ENCODE results near the gene IL1RL2. TPM values are rescaled to one million over a fixed set of nuclear protein-coding genes. Genes with fewer than 3 reads are reported as not detected.

IL1RL2 gene
- total RNA-seq, 1 experiment from 2014 or later, result not detected

GRCh38 chr2:102149644-102150455 lies 37.0 kb upstream of the IL1RL2 start:
- CTCF ChIA-PET, result no interaction called here
- RAD21 ChIA-PET (ENCODE audit: low non-redundant PET in 1 of 2, low total read pairs in 2 of 2, uncharacterized antibody in 2 of 2, unreplicated experiment in 2 of 2), result no interaction called here
- H3K4me2 ChIP-seq (ENCODE audit: low read length), result no peak overlapping the region

GRCh38 chr2:102154364-102154763 lies 32.5 kb upstream of the IL1RL2 start:
- ChIA-PET CTCF (no interaction called here), RAD21 (ENCODE audit: low non-redundant PET in 1 of 2, low total read pairs in 2 of 2, uncharacterized antibody in 2 of 2, unreplicated experiment in 2 of 2) (no interaction called here), POLR2A (no interaction called here)
- Histone ChIP-seq H3K9me3 (ENCODE audit: control insufficient read depth in 1 of 2, insufficient read depth in 1 of 2, low read depth in 1 of 2, low read length in 2 of 2) (no peaks in the 10 kb centered on the region), H3K4me3 (replicated peaks in 1 of 2; ENCODE audit: low read depth in 1 of 2, low read length in 2 of 2) (no peak overlapping the region), H2AFZ (ENCODE audit: low read depth, low read length, poor library complexity, severe bottlenecking) (no peak overlapping the region), H3K9me2 (ENCODE audit: insufficient read depth) (no peaks in the 10 kb centered on the region), H3K27ac (ENCODE audit: low read depth, low read length) (no peak overlapping the region), H3K4me1 (ENCODE audit: control insufficient read depth in 1 of 2, insufficient read depth in 2 of 2, low read length in 2 of 2) (no peaks in the 10 kb centered on the region), H3K79me2 (ENCODE audit: insufficient read depth, low read length) (no peaks in the 10 kb centered on the region), H3K4me2 (ENCODE audit: low read length) (no peak overlapping the region), H3K9ac (ENCODE audit: low read length) (no peak overlapping the region), H3K36me3 (ENCODE audit: control insufficient read depth in 1 of 2, insufficient read depth in 2 of 2, low read length in 2 of 2) (no peaks in the 10 kb centered on the region), H4K20me1 (ENCODE audit: insufficient read depth) (no peaks in the 10 kb centered on the region), H3K27me3 (ENCODE audit: insufficient read depth, low read length) (no peaks in the 10 kb centered on the region)
- ATAC-seq (no peak), DNase-seq (ENCODE audit: low read depth, low spot score) (no peak)
- no TSS peak for BruUV-seq (replicated peaks)
- intact Hi-C loops (cut with micrococcal nuclease), result no loop called here
- TF ChIP-seq SRF (IDR thresholded peaks at IDR 0.05; ENCODE audit: low read depth) (no peak), EZH2phosphoT487 (IDR thresholded peaks at IDR 0.05; ENCODE audit: borderline replicate concordance) (no peak), SP1 (IDR thresholded peaks at IDR 0.05; ENCODE audit: low read depth) (no peak), CEBPB (IDR thresholded peaks at IDR 0.05; ENCODE audit: low read depth) (no peak), SIN3A (IDR thresholded peaks at IDR 0.05; ENCODE audit: low read depth) (no peak), ATF3 (IDR thresholded peaks at IDR 0.05) (no peak), POLR2A (IDR thresholded peaks at IDR 0.05; ENCODE audit: borderline replicate concordance, extremely low read depth, insufficient read depth, insufficient read length) (no peak), TCF7L2 (IDR thresholded peaks at IDR 0.05; ENCODE audit: borderline replicate concordance, extremely low read depth, insufficient read depth, insufficient read length) (no peak), EZH2 (IDR thresholded peaks at IDR 0.05) (no peak), YY1 (IDR thresholded peaks at IDR 0.05; ENCODE audit: extremely low read depth, insufficient replicate concordance, low read depth, low read length) (no peak), MAX (IDR thresholded peaks at IDR 0.05) (no peak), ZNF274 (IDR thresholded peaks at IDR 0.05; ENCODE audit: low read depth, low read length) (no peak), JUND (IDR thresholded peaks at IDR 0.05) (no peak), POLR2AphosphoS5 (IDR thresholded peaks at IDR 0.05; ENCODE audit: low read depth, low read length) (no peak), ZFX (IDR thresholded peaks at IDR 0.05) (no peak), RAD21 (IDR thresholded peaks at IDR 0.05; ENCODE audit: low read depth) (no peak), ELF1 (IDR thresholded peaks at IDR 0.05; ENCODE audit: borderline replicate concordance, low read depth) (no peak)

More at GRCh38 chr2:102149644-102150455, 37.0 kb upstream of the IL1RL2 start:
- no peak overlapping the region for H2AFZ ChIP-seq (ENCODE audit: low read depth, low read length, poor library complexity, severe bottlenecking)
- H3K79me2 ChIP-seq (ENCODE audit: insufficient read depth, low read length), result no peaks in the 10 kb centered on the region
- TF ChIP-seq TCF7L2 (IDR thresholded peaks at IDR 0.05; ENCODE audit: borderline replicate concordance, extremely low read depth, insufficient read depth, insufficient read length) (no peak), EZH2 (IDR thresholded peaks at IDR 0.05) (no peak), FOSL1 (IDR thresholded peaks at IDR 0.05; ENCODE audit: low read depth) (no peak), CBX3 (IDR thresholded peaks at IDR 0.05; ENCODE audit: low read depth) (no peak)
- H3K36me3 ChIP-seq (ENCODE audit: control insufficient read depth in 1 of 2, insufficient read depth in 2 of 2, low read length in 2 of 2), result no peaks in the 10 kb centered on the region
- no peaks in the 10 kb centered on the region for H3K4me1 ChIP-seq (ENCODE audit: control insufficient read depth in 1 of 2, insufficient read depth in 2 of 2, low read length in 2 of 2)
- ATAC-seq (no peak), DNase-seq (ENCODE audit: low read depth, low spot score) (no peak)
- no peak overlapping the region for H3K27ac ChIP-seq (ENCODE audit: low read depth, low read length)
- H3K4me3 ChIP-seq (replicated peaks in 1 of 2; ENCODE audit: low read depth in 1 of 2, low read length in 2 of 2), result no peak overlapping the region
- H3K9me2 ChIP-seq (ENCODE audit: insufficient read depth), result no peaks in the 10 kb centered on the region
- H3K9me3 ChIP-seq (ENCODE audit: control insufficient read depth in 1 of 2, insufficient read depth in 1 of 2, low read depth in 1 of 2, low read length in 2 of 2), result 0 out of 4 replicates have a peak, but pooled peaks cover 0 to 7% of the 10 kb centered on the region in 2 experiments
- no peaks in the 10 kb centered on the region for H3K27me3 ChIP-seq (ENCODE audit: insufficient read depth, low read length)
- POLR2A ChIA-PET, result no interaction called here
- intact Hi-C loops (cut with micrococcal nuclease), result no loop called here
- BruUV-seq (replicated peaks), result no TSS peak
- no peaks in the 10 kb centered on the region for H4K20me1 ChIP-seq (ENCODE audit: insufficient read depth)
- no peak overlapping the region for H3K9ac ChIP-seq (ENCODE audit: low read length)

All from HCT116 (cell line).